Measurements from ENCODE around the gene EDAR. TPM values are rescaled to one million over a fixed set of nuclear protein-coding genes. Genes with fewer than 3 reads are reported as not detected.

EDAR gene
- total RNA-seq, 1 donor from 2014 or later, result 0.14 TPM

DNA sequence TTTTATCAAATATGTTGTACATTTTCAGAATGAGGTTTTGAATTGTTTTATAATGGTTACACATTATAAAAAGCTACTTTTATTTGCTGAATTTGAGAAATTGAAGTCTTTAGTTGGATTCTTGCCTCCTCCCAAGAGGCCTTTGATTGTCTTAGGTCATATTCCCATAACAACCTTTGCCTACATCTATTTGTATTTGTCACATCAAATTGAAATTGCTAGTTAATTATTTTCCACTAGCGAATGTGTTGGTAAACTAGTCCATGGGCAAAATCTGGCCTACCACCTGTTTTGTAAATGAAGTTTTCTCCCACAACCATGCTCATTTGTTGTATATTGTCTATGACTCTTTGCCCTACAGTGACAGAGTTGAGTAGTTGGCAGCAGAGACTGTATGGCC is 142.0 kb downstream of the EDAR start:
- DNase-seq (ENCODE audit: missing footprints), result no peak
- no peak for ATAC-seq
- intact Hi-C loops (cut with DNase I), result no loop called here

DNA sequence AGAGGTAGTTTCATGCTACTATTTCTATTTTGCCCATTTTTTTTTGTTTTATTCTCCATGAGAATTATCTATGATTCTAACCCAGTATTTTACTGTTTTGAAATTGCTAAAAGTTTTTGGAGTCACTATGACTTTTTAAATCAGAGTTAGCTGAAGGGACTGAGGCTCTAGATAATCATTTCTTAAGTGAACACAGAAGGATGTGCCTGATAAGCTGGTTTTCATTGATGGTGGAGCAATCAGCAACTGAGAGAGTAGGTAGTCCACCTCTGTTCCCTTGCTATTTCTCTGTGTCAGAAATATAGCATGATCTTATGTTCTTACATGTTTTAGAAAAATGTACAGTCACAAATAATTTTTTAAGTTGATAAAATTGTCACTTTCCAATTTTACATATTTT is 143.1 kb downstream of the EDAR start:
- ATAC-seq (no peak), DNase-seq (ENCODE audit: missing footprints) (no peak)
- intact Hi-C loops (cut with DNase I), result no loop called here

Other genes starting within 250 kb of the EDAR start
- gene CCDC138, start 202.4 kb downstream of the EDAR start, total RNA-seq, result 1.2 TPM
- gene SH3RF3, start 140.0 kb upstream of the EDAR start, total RNA-seq, result 8.0 TPM

Data from Right ventricle myocardium inferior (tissue), 1 donor.